OCI-LY3 (cell line): ENCODE results near the gene HOXC9.

Experiments used
- H2AFZ ChIP-seq: fragments of 200-600, 300-600 bp; shearing (Covaris generic); 2 replicates; pipeline ENCODE4 v1.6.0; 2014; ENCODE audit warnings: antibody characterized with exemption, low read depth, low read length
- H3K27ac ChIP-seq: fragments of 200-600, 300-600 bp; sonication (generic); 2 replicates; pipeline ENCODE4 v1.5.1; 2014; ENCODE audit warnings: mild to moderate bottlenecking, low read length, moderate library complexity, mixed read lengths
- H3K27me3 ChIP-seq: fragments of 200-600, 300-600 bp; sonication (generic); 2 replicates; pipeline ENCODE4 v1.6.1; 2014; ENCODE audit warnings: low read depth, low read length, mixed read lengths
- H3K36me3 ChIP-seq: fragments of 200-600, 300-600 bp; sonication (generic); replicated peaks from 2 replicates; pipeline ENCODE3; 2014; ENCODE audit warnings: low read depth, low read length, mixed read lengths
- H3K4me1 ChIP-seq: fragments of 300-600, 200-600 bp; sonication (generic); 2 replicates; pipeline ENCODE4 v1.6.1; 2014; ENCODE audit warnings: low read length, mixed read lengths
- H3K4me2 ChIP-seq: fragments of 200-600, 300-600 bp; sonication (generic); 2 replicates; pipeline ENCODE4 v1.6.1; 2014; ENCODE audit warnings: low read length, mixed read lengths
- H3K4me3 ChIP-seq: fragments of 300-600, 200-600 bp; sonication (generic); 2 replicates; pipeline ENCODE4 v1.5.1; 2014; ENCODE audit warnings: antibody characterized with exemption, mild to moderate bottlenecking, low read length, moderate library complexity
- H3K79me2 ChIP-seq: fragments of 300-600, 200-600 bp; shearing (Covaris generic); 2 replicates; pipeline ENCODE4 v1.6.1; 2014; ENCODE audit warnings: mild to moderate bottlenecking, low read length, mixed read lengths
- H3K9ac ChIP-seq: fragments of 300-600, 200-600 bp; shearing (Covaris generic); 2 replicates; pipeline ENCODE4 v1.6.0; 2014; ENCODE audit warnings: mild to moderate bottlenecking, low read length, moderate library complexity
- H3K9me3 ChIP-seq: fragments of 200-600, 300-600 bp; shearing (Covaris generic); 2 replicates; pipeline ENCODE4 v1.6.1; 2014; ENCODE audit warnings: low read length, mixed read lengths; ENCODE audit not compliant: insufficient read depth
- H4K20me1 ChIP-seq: fragments of 200-600, 300-600 bp; sonication (generic); 2 replicates; pipeline ENCODE4 v1.6.1; 2016; ENCODE audit warnings: low read length, mixed read lengths; ENCODE audit not compliant: insufficient read depth
- CTCF ChIP-seq: fragments of 200-600, 300-600 bp; sonication (generic); IDR thresholded peaks from 2 replicates; pipeline ENCODE4 v1.5.1; 2014; ENCODE audit warnings: antibody characterized with exemption, low read length, low read depth
- EZH2phosphoT487 ChIP-seq: fragments of 200-600 bp; shearing (Covaris generic); IDR thresholded peaks from 2 replicates; pipeline ENCODE4 v1.6.1; 2018; ENCODE audit warnings: antibody characterized with exemption, mixed run types, low read depth

HOXC9 gene

DNA sequence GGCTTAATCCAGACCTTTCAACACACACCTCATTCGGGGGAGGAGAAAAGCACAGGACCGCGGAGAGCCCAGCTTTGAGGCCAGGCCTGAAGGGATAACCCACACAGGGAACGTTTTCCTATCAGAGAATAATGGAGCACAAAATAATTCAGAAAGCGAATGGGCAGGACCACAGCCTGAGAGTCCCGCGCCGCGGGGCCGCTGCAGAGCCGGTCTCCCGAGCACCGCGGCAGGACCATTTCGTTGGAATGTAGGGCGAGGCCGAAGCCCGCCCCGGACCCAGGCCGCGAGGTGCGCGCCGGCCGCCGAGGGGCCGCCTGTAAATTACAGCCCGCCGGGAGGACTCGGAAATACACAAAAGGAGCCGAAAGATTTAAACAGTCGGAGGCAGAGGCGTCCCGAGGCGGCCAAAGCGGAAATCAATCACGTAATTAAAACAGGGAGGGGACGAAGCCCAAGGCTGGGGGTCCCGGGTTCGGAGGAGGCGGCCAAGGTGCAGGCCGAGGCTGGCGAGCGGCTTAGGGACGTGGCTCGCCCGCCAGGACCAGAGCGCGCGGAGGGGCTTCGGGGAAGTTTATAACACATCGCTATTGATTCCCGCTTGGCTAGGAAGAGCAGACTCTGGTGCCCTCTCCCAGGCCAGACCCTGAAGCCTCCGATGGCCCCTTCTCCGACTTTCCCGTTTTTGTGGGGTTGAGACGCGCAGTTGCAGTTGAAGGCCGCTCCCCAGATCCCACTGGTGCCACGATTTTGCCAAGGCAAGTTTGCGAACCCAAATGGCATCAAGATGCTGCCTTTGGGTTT lies 47.4 kb downstream of the HOXC9 start:
- Histone ChIP-seq H3K79me2 (no peaks in the 10 kb centered on the region), H3K27me3 (no peaks in the 10 kb centered on the region), H3K4me3 (no peak overlapping the region), H3K36me3 (no peaks in the 10 kb centered on the region), H3K4me1 (peaks cover 40% of the 10 kb centered on the region), H3K9me3 (no peaks in the 10 kb centered on the region), H3K9ac (no peak overlapping the region), H3K27ac (no peak overlapping the region), H4K20me1 (no peaks in the 10 kb centered on the region), H2AFZ (no peak overlapping the region), H3K4me2 (no peak overlapping the region)
- TF ChIP-seq CTCF (no peak), EZH2phosphoT487 (no peak)

GRCh38 chr12:54047964-54048303 lies 48.0 kb downstream of the HOXC9 start:
- H4K20me1 ChIP-seq, result no peaks in the 10 kb centered on the region
- H3K36me3 ChIP-seq, result no peaks in the 10 kb centered on the region
- H3K4me2 ChIP-seq, result no peak overlapping the region
- H3K9ac ChIP-seq, result no peak overlapping the region
- H3K4me1 ChIP-seq, result peaks cover 43% of the 10 kb centered on the region
- H2AFZ ChIP-seq, result no peak overlapping the region
- H3K79me2 ChIP-seq, result no peaks in the 10 kb centered on the region
- H3K9me3 ChIP-seq, result no peaks in the 10 kb centered on the region
- no peaks in the 10 kb centered on the region for H3K27me3 ChIP-seq
- H3K27ac ChIP-seq, result no peak overlapping the region
- TF ChIP-seq CTCF (no peak), EZH2phosphoT487 (no peak)
- H3K4me3 ChIP-seq, result no peak overlapping the region

DNA sequence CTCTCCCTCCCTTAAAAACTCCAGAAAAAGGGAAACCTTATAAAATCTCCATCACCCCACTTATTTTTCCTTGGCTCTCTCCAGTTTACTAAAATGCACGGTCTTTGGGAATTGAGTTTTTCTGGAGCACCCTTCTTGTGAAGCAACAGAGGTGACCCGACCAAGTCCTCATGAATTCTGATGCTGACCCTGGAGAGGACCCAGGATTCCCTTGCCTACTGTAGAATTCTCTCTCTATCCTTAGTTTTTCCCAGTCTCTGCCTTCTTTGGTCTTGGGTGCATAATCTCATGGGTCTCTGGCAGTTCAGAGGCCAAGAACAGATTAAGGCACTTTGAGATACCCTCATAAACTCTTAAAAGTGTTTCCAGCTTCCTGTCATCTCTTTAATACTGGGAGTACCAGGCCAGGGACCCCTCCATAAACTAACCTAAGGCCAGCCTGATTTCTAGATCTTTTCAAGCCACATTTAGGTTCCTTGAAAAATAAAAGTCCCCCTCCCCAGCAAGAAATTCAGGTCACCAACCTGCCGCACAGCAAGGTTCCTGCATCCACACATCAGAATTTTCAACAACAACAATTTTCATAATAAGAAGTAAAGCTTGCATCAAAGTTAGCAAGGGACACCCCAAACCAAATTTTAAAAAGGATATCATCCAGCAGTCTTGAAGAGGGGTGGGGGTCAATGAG lies 48.6 kb downstream of the HOXC9 start:
- TF ChIP-seq CTCF (no peak), EZH2phosphoT487 (no peak)
- H2AFZ ChIP-seq, result no peak overlapping the region
- H3K79me2 ChIP-seq, result no peaks in the 10 kb centered on the region
- H3K9me3 ChIP-seq, result no peaks in the 10 kb centered on the region
- no peak overlapping the region for H3K4me2 ChIP-seq
- H3K36me3 ChIP-seq, result no peaks in the 10 kb centered on the region
- no peaks in the 10 kb centered on the region for H3K27me3 ChIP-seq
- H3K4me1 ChIP-seq, result peaks cover 38% of the 10 kb centered on the region
- H3K9ac ChIP-seq, result no peak overlapping the region
- no peak overlapping the region for H3K27ac ChIP-seq
- H3K4me3 ChIP-seq, result no peak overlapping the region
- H4K20me1 ChIP-seq, result no peaks in the 10 kb centered on the region

DNA sequence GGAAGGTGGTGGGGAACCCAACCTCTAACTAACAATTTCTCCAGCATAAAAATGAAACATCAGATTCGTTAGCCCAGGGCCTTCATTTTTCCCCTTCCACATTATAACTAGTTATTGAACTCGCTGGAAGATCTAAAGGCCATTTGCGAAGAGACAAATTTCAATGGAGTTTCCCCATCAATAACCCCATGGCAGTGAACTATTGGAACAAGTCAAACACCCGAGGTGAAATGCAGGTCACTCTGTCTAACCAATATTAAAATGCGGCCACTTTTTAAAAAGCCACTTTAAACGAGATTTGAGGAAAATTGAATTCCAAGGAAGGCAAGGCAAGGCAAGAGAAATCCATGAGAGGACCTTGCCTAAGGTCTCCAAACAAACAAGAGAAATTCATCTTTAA lies 49.1 kb downstream of the HOXC9 start:
- H3K4me3 ChIP-seq, result no peak overlapping the region
- no peaks in the 10 kb centered on the region for H3K9me3 ChIP-seq
- no peaks in the 10 kb centered on the region for H3K36me3 ChIP-seq
- H2AFZ ChIP-seq, result no peak overlapping the region
- H4K20me1 ChIP-seq, result no peaks in the 10 kb centered on the region
- TF ChIP-seq EZH2phosphoT487, result no peak
- TF ChIP-seq CTCF, result no peak
- H3K9ac ChIP-seq, result no peak overlapping the region
- peaks cover 33% of the 10 kb centered on the region for H3K4me1 ChIP-seq
- peaks cover 5% of the 10 kb centered on the region for H3K79me2 ChIP-seq
- no peak overlapping the region for H3K27ac ChIP-seq
- H3K4me2 ChIP-seq, result no peak overlapping the region
- H3K27me3 ChIP-seq, result no peaks in the 10 kb centered on the region
